ENCODE results near the gene PTPRJ.

DNA sequence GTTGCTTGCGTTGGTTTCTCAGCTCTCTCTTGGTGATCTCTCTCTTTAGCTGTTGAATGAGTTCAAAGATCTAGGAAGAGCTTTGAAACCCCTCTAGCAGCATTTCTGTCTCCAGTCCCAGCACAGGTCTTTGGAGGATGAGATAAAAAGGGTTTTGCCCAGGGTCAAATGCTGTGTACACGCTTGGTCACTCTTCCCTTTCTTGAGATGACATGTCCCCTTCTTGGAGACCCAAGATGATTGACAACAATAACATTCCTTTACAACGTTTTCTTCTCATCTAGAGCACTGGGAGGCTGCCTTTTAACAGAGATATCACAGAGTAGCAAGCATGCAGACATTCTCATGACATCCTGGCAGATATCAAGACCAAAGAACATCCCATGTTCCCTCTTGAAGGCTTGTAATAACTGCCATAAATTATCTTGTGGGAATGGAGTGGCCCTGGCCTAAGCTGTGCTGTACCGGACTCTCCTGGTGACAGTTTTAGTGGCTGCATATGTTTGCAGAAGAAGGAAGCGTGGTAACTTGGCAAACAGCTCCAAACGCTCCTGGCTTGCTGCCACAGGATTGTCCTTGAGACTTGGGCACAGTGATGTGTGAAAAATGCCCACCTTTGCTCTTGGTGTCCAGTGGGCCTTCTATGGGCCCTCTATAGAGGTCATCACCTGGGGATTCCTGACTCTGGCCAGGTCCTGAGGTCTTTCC is 107.8 kb downstream of the PTPRJ start:
- TF ChIP-seq, protein P1, sequence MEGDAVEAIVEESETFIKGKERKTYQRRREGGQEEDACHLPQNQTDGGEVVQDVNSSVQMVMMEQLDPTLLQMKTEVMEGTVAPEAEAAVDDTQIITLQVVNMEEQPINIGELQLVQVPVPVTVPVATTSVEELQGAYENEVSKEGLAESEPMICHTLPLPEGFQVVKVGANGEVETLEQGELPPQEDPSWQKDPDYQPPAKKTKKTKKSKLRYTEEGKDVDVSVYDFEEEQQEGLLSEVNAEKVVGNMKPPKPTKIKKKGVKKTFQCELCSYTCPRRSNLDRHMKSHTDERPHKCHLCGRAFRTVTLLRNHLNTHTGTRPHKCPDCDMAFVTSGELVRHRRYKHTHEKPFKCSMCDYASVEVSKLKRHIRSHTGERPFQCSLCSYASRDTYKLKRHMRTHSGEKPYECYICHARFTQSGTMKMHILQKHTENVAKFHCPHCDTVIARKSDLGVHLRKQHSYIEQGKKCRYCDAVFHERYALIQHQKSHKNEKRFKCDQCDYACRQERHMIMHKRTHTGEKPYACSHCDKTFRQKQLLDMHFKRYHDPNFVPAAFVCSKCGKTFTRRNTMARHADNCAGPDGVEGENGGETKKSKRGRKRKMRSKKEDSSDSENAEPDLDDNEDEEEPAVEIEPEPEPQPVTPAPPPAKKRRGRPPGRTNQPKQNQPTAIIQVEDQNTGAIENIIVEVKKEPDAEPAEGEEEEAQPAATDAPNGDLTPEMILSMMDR (optimal IDR thresholded peaks at IDR 0.05 in 1 of 3, IDR thresholded peaks at IDR 0.05 in 1 of 3, conservative IDR thresholded peaks at IDR 0.05 in 1 of 3; ENCODE audit: extremely low read depth in 1 of 3, insufficient read depth in 2 of 3, low read length in 3 of 3) = no peak
- TF ChIP-seq EZH2 (IDR thresholded peaks at IDR 0.05; ENCODE audit: low read length) = no peak
